Suprapubic skin (tissue), 4 donors: Measurements from ENCODE around the gene IMMP2L. TPM values are rescaled to one million over a fixed set of nuclear protein-coding genes. Genes with fewer than 3 reads are reported as not detected.

Source experiments
- DNase-seq, 2 donors: peaks; one replicate each; pipeline ENCODE4 v3.0.0-alpha.2; 2019; ENCODE audit warnings: low spot score in 2 of 2
- H3K27ac ChIP-seq: fragments of 200-600 bp; sonication (generic); one replicate; pipeline ENCODE4 v1.5.1; 2019
- H3K27me3 ChIP-seq: fragments of 200-600 bp; sonication (generic); one replicate; pipeline ENCODE4 v1.5.1; 2019
- H3K36me3 ChIP-seq: fragments of 200-600 bp; sonication (generic); one replicate; pipeline ENCODE4 v1.5.1; 2019
- H3K4me1 ChIP-seq: fragments of 200-600 bp; sonication (generic); one replicate; pipeline ENCODE4 v1.5.1; 2019
- H3K4me3 ChIP-seq: fragments of 200-600 bp; sonication (generic); one replicate; pipeline ENCODE4 v1.5.1; 2019; ENCODE audit warnings: mild to moderate bottlenecking
- H3K9me3 ChIP-seq: fragments of 200-600 bp; sonication (generic); one replicate; pipeline ENCODE4 v1.5.1; 2019
- EP300 ChIP-seq: sonication (generic); formaldehyde crosslinking; IDR thresholded peaks from one replicate; pipeline ENCODE4 v1.6.1; 2017; ENCODE audit warnings: antibody characterized with exemption
- POLR2A ChIP-seq, 2 donors: fragments of 450-650 bp; IDR thresholded peaks; one replicate each; pipeline ENCODE4 v1.6.1; 2017; ENCODE audit warnings: antibody characterized with exemption in 2 of 2, mild to moderate bottlenecking in 2 of 2, moderate library complexity in 2 of 2
- POLR2AphosphoS5 ChIP-seq, 3 donors: sonication (generic); formaldehyde crosslinking; IDR thresholded peaks; one replicate each; pipeline ENCODE4 v1.6.1; 2017; ENCODE audit warnings: antibody characterized with exemption in 3 of 3
- WGBS: methylation state at CpG from one replicate; pipeline ENCODE4 v1.1.5; 2018; 5-methylcytosine and 5-hydroxymethylcytosine counted together
- total RNA-seq, 4 donors: library from RNA; depleted of rRNA; stranded (reverse); fragments of >200 nt; gene quantifications; one replicate each; pipeline ENCODE4 v1.1.0, GENCODE V29; 2016
- TF ChIP-seq, protein P1 (sequence below), 2 donors: fragments of 200-600 bp in 1 of 2; fragments of 450-650 bp in 1 of 2; sonication (generic) in 1 of 2; IDR thresholded peaks; one replicate each; pipeline ENCODE4 v1.5.1; 2016 to 2019; ENCODE audit warnings: antibody characterized with exemption in 2 of 2, mild to moderate bottlenecking in 1 of 2, moderate library complexity in 1 of 2

The IMMP2L gene
- total RNA-seq, 4 donors from 2014 or later, result 10.6 to 20.6 (median 14.6) TPM

DNA sequence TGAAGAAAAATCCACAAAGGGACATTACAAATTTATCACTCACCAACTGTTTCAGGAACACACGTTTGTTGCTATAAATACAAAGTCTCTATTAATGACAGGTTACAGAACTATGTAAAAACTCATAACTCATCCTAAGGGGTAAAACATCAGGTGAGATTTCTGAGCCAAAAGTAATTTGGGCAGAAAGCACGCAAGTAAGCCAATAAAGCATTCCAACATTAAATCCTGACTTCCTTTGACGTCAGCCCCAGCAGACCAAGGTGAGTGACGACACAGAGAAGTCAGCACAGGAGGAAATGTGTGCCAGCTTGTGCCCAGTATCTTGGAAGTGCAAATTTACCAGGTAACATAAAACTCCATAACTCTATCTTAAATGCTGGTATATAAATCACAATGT is 45.7 kb downstream of the IMMP2L start:
- H3K27ac ChIP-seq, result no peak overlapping the region
- DNase-seq, result no peak
- no peaks in the 10 kb centered on the region for H3K36me3 ChIP-seq
- H3K4me1 ChIP-seq, result no peaks in the 10 kb centered on the region
- 48% methylated on average over 4 of the region's 4 CpGs for WGBS
- H3K27me3 ChIP-seq, result no peaks in the 10 kb centered on the region
- H3K4me3 ChIP-seq, result no peak overlapping the region
- H3K9me3 ChIP-seq, result no peaks in the 10 kb centered on the region
- TF ChIP-seq EP300 (no peak), POLR2AphosphoS5 (IDR thresholded peaks at IDR 0.05) (no peak), POLR2A (IDR thresholded peaks at IDR 0.05) (no peak)
- TF ChIP-seq, protein P1, sequence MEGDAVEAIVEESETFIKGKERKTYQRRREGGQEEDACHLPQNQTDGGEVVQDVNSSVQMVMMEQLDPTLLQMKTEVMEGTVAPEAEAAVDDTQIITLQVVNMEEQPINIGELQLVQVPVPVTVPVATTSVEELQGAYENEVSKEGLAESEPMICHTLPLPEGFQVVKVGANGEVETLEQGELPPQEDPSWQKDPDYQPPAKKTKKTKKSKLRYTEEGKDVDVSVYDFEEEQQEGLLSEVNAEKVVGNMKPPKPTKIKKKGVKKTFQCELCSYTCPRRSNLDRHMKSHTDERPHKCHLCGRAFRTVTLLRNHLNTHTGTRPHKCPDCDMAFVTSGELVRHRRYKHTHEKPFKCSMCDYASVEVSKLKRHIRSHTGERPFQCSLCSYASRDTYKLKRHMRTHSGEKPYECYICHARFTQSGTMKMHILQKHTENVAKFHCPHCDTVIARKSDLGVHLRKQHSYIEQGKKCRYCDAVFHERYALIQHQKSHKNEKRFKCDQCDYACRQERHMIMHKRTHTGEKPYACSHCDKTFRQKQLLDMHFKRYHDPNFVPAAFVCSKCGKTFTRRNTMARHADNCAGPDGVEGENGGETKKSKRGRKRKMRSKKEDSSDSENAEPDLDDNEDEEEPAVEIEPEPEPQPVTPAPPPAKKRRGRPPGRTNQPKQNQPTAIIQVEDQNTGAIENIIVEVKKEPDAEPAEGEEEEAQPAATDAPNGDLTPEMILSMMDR (IDR thresholded peaks at IDR 0.05), result no peak

DNA sequence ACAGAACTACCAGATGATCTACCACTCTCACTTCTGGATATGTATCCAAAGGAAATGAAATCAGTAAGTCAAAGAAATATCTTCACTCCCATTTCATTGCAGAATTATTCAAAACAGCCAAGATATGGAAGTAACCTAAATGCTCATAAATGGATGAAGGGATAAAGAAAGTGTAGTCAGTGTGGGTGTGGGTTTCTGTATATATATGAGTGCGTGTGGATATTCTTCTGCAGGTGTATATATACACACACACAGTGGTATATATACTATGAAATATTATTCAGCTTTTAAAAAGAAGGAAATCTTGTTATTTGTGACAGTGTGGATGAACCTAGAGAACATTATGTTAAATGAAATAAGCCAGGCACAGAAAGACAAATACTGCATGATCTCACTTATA is 48.7 kb downstream of the IMMP2L start:
- no peaks in the 10 kb centered on the region for H3K4me1 ChIP-seq
- no peak overlapping the region for H3K4me3 ChIP-seq
- TF ChIP-seq EP300 (no peak), POLR2A (IDR thresholded peaks at IDR 0.05) (no peak), POLR2AphosphoS5 (IDR thresholded peaks at IDR 0.05) (no peak)
- TF ChIP-seq, protein P1 (IDR thresholded peaks at IDR 0.05), result no peak
- H3K27ac ChIP-seq, result no peak overlapping the region
- 94% methylated on average over 1 of the region's 1 CpG for WGBS
- no peaks in the 10 kb centered on the region for H3K27me3 ChIP-seq
- H3K9me3 ChIP-seq, result no peaks in the 10 kb centered on the region
- DNase-seq, result no peak
- H3K36me3 ChIP-seq, result no peaks in the 10 kb centered on the region

DNA sequence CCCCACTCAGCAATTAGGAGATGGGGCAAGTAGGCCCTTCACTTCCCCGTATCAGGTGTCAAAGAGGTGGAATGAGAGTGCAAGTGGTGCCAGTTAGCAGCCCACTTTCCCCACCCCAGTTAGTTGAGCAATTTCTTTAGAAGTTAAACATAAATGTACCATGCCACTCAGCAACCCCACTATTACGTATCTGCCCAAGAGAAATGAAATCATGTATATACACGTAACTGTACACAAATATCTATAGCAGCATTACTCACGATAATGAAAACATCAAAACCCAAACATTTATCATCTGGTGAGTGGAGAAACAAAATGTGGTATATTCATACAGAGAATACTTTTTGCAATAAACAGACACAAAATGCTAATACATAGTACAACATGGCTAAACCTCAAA is 50.4 kb downstream of the IMMP2L start:
- TF ChIP-seq EP300 (no peak), POLR2AphosphoS5 (IDR thresholded peaks at IDR 0.05) (no peak), POLR2A (IDR thresholded peaks at IDR 0.05) (no peak)
- TF ChIP-seq, protein P1 (IDR thresholded peaks at IDR 0.05), result no peak
- WGBS, result 93% methylated on average over 4 of the region's 4 CpGs
- H3K36me3 ChIP-seq, result no peaks in the 10 kb centered on the region

DNA sequence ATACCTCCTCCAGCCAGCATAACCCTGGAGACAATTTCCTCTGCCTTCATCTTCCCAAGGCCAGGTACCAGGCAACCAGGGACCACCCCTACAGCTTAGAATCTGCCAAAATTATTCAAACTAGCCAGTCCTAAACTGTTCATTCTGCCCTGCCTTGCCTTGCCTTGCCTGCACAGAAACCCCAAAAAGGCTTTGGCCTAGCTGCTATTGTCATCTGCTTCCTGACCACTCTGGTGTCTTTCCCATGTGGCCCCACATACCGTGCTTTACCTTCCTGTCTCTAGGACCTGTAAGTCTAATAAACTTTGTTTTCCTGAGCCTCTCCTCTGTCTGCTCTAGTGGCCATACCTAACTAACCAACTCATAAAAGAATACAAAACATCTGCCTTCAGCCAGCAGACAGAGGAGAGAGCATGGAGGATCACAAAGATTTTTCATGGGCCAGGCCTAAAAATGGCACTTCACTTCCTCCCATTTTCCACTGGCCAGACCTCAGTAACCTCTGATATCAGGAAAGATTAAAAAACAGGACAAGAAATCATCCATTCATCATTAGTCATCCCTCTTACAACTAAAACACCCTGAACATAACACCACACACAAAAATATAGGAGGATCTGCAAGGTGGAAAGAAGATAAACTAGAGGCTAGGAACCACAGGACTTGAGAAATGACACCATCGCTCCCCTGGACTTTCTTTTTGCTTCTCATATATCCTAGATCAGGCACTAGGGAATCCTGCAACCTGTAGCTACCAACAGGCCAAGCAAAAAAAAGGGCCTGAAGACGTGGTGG is 51.5 kb downstream of the IMMP2L start:
- Histone ChIP-seq H3K4me3 (no peak overlapping the region), H3K27ac (no peak overlapping the region), H3K36me3 (no peaks in the 10 kb centered on the region), H3K4me1 (no peaks in the 10 kb centered on the region), H3K9me3 (no peaks in the 10 kb centered on the region), H3K27me3 (no peaks in the 10 kb centered on the region)
- WGBS, result 96% methylated on average over 3 of the region's 3 CpGs
- TF ChIP-seq, protein P1 (IDR thresholded peaks at IDR 0.05), result no peak
- TF ChIP-seq POLR2A (IDR thresholded peaks at IDR 0.05), result no peak
- no peak for TF ChIP-seq EP300
- no peak for TF ChIP-seq POLR2AphosphoS5 (IDR thresholded peaks at IDR 0.05)
- DNase-seq, result no peak

More for the DNA sequence above, 50.4 kb downstream of the IMMP2L start:
- Histone ChIP-seq H3K27ac (no peak overlapping the region), H3K4me3 (no peak overlapping the region), H3K9me3 (no peaks in the 10 kb centered on the region), H3K4me1 (no peaks in the 10 kb centered on the region), H3K27me3 (no peaks in the 10 kb centered on the region)
- no peak for DNase-seq

DNA sequence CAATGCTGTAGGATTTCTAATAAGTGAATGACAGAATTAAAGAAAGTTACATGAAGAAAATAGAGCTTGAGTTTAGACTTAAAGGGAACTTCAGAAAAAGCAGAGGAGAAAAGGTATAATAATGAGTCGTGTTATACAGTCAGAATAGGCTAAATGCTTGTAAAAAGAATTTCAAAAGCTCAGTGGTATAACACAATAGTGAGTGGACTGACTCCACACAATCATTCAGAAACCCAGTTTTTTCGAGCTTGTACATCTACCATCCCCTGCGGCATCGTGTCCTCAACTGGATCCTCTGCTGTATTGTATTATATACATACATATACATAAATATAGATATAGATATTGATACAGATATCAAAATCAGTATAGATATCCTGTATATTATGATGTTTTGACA is 52.2 kb downstream of the IMMP2L start:
- H3K4me1 ChIP-seq, result no peaks in the 10 kb centered on the region
- no peaks in the 10 kb centered on the region for H3K36me3 ChIP-seq
- WGBS, result 91% methylated on average over 4 of the region's 4 CpGs
- TF ChIP-seq POLR2A (IDR thresholded peaks at IDR 0.05) (no peak), POLR2AphosphoS5 (IDR thresholded peaks at IDR 0.05) (no peak), EP300 (no peak)
- TF ChIP-seq, protein P1 (IDR thresholded peaks at IDR 0.05), result no peak
- no peak overlapping the region for H3K4me3 ChIP-seq
- no peaks in the 10 kb centered on the region for H3K9me3 ChIP-seq
- no peaks in the 10 kb centered on the region for H3K27me3 ChIP-seq
- no peak for DNase-seq
- H3K27ac ChIP-seq, result no peak overlapping the region
